NCI-H2227 treated with DMSO at 0.1 percent for 48 hours (cell line): ENCODE data around the gene USP17L26.
"Not testable (repeated sequence)": the region's sequence is repeated elsewhere in the genome, so short reads cannot be mapped to it uniquely, and the experiment has no call there.

Source experiments
- DNase-seq: peaks from one replicate; lab custom pipeline; 2025; lab: John Stamatoyannopoulos, UW

The USP17L26 gene

GRCh38 chr4:9334358-9334757 lies at the start of gene USP17L26:
Gene USP17L26, plus strand, starts transcription at chr4:9334658. Its CDS starts 0 bp downstream, at chr4:9334658.
- DNase-seq = not testable (repeated sequence)

GRCh38 chr4:9324191-9324590 lies 10.3 kb upstream of the USP17L26 start:
- DNase-seq = not testable (repeated sequence)

- DNase-seq = not testable (repeated sequence)
Observed at GRCh38 chr4:9324865-9325264, 9.6 kb upstream of the USP17L26 start, which contains the start of gene USP17L24. Gene USP17L24, plus strand, starts transcription at chr4:9325165. Its CDS starts 0 bp downstream, at chr4:9325165.

GRCh38 chr4:9329611-9330010 lies 4.8 kb upstream of the USP17L26 start, which contains the start of gene USP17L25:
Gene USP17L25, plus strand, starts transcription at chr4:9329911. Its CDS starts 0 bp downstream, at chr4:9329911.
- DNase-seq = not testable (repeated sequence)

- not testable (repeated sequence) for DNase-seq
Observed at GRCh38 chr4:9339103-9339502, 4.6 kb downstream of the USP17L26 start, which contains the start of gene USP17L5. Gene USP17L5, plus strand, starts transcription at chr4:9339403. Its CDS starts 0 bp downstream, at chr4:9339403.

- not testable (repeated sequence) for DNase-seq
Observed at GRCh38 chr4:9343848-9344247, 9.4 kb downstream of the USP17L26 start, which contains the start of gene USP17L27. Gene USP17L27, plus strand, starts transcription at chr4:9344148. Its CDS starts 0 bp downstream, at chr4:9344148.

GRCh38 chr4:9348593-9348992 lies 14.1 kb downstream of the USP17L26 start, which contains the start of gene USP17L28:
Gene USP17L28, plus strand, starts transcription at chr4:9348893. Its CDS starts 0 bp downstream, at chr4:9348893.
- DNase-seq = not testable (repeated sequence)

GRCh38 chr4:9350866-9351265 lies 16.4 kb downstream of the USP17L26 start:
- DNase-seq = not testable (repeated sequence)

GRCh38 chr4:9353338-9353737 lies 18.9 kb downstream of the USP17L26 start, which contains the start of gene USP17L29:
Gene USP17L29, plus strand, starts transcription at chr4:9353638. Its CDS starts 0 bp downstream, at chr4:9353638.
- not testable (repeated sequence) for DNase-seq

GRCh38 chr4:9362829-9363228 lies 28.4 kb downstream of the USP17L26 start, which contains the start of gene USP17L30:
Gene USP17L30, plus strand, starts transcription at chr4:9363129. Its CDS starts 0 bp downstream, at chr4:9363129.
- DNase-seq = not testable (repeated sequence)

- not testable (repeated sequence) for DNase-seq
Observed at GRCh38 chr4:9379881-9380280, 45.4 kb downstream of the USP17L26 start.

GRCh38 chr4:9381012-9381534 lies 46.6 kb downstream of the USP17L26 start:
- not testable (repeated sequence) for DNase-seq

- DNase-seq = no peak
Observed at GRCh38 chr4:9384126-9384525, 49.7 kb downstream of the USP17L26 start.
